GM19372 (cell line): ENCODE data around the gene ADAMTSL3.
"Not testable (repeated sequence)": the region's sequence is repeated elsewhere in the genome, so short reads cannot be mapped to it uniquely, and the experiment has no call there.

ENCODE experiments used
- ATAC-seq: cut with Tn5 transposase; IDR thresholded peaks from one replicate; pipeline ENCODE4 v1.9.1; 2021; ENCODE audit warnings: mild to moderate bottlenecking, low read depth, moderate library complexity; ENCODE audit not compliant: unreplicated experiment

Gene ADAMTSL3

DNA sequence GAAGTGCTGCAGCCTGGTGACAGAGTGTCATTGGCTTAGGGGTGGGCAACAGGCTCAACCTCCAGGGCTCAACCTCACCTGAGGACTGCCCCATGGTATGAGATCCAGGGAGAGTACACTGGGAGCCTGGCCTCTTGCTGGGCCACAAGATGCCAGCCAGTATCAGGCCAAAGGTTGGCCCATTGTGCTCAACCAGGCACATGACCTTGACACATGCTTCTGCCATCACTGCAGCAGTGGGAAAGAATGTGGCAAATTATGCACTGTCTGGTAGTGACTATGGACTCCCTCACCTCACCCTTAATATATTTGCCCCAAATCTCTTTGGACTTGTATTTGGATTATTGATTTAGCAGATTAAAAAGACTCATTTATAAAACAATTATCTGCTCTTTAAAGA lies 347.7 kb downstream of the ADAMTSL3 start:
- no peak for ATAC-seq

DNA sequence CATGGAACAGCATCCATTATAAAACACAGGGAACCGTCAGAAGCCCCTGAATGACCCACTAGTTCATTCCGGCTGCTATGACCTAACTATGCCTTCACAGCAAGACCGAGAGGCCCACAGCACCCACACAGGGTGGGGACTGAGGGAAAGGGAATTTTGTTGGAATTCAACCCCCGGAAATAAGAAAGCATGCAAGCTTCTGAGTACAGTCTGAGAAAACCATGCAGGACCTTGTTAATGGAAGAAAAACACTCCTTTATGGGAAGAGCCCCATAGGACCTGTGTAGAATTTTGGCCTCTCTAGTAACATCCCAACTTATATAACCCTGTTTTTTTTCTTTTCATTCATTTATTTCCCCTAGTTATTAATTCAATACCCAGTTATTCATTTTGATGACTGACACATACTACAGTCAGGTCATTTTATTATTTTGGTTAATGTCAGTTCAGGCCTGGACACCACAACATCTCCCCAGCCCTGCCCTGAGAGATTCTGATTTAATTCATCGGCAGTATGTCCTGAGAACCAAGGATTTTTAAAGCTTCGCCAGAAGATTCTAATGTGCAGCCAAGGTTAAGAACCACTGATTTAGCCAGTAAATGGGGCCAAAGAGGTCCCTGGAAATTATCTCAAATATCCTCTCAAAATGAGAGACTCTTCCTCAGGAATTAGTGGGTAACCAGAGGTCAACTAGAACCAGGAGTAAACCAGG lies 350.0 kb downstream of the ADAMTSL3 start:
- no peak for ATAC-seq

DNA sequence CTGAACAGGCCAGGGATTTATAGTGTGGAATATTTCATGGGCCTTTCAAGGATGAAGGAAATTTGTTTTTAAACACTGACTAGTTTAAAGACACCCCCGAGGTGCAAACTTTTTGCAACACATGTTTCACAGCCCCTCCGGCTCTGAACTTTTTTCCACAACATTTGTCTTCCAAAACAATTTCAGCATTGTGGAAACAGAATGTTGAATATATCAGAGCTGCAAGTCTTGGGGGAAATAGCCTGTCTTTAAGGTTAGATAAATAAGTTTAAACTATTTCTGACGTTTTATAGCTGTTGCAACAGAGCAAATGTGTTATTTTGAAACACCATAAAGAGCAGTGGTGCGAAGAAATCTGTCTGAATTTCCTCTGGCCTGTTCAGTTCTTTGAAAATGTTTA lies 352.5 kb downstream of the ADAMTSL3 start:
- ATAC-seq, result no peak

DNA sequence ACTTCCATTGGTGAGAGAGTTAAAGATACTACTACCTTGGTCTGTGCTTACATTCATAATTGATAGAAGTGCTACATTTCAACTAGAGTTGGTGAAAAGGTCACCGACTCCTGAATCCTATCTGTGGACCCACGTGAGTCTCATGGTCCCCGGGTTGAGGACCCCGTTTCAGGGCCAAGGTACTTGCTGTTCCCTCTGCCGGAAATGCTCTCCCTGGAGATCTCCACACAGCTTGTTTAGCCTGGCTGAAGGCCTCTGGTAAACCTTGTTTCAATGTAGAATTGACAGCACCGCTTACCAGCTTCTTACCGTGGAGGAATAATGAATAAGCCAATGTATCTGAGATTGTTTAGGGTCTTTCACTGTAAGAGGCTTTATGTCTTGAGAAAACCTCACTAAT lies 355.7 kb downstream of the ADAMTSL3 start:
- no peak for ATAC-seq

DNA sequence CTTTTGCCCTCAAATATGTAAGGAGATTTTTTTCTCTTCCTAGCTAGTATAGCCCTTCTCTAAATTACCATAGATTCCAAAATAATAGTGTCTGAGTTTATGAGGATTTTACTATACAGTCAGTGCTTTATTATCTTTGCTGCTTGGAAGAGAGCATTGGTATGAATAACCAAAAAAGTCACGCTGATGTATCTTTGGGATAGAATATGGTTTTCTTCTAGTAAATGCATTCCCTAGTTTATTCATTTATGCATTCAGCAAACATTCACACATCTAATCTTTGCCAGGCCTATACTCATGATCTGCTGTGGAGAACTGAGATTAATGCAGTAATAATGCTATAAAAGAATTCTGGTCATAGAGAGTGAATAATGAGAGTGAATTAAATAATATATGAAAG lies 356.3 kb downstream of the ADAMTSL3 start:
- no peak for ATAC-seq

DNA sequence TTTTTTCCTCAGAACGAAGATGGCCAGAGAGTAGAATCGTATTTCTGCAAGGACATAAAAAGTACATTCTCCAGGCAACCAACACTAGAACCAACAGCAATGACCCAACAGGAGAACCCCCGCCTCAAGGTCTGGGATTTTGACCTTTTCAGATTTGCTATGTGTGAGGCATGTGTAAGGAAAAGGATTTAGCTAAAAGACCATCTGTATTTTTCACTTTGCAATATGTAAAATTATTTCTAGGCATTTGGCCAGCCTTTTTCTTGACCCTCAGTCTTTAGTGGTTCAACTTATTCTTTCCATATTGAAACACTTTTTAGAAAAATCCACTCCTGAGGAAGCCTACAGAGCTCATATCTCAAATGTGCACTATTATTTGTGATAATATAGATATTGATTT lies 362.4 kb downstream of the ADAMTSL3 start:
- no peak for ATAC-seq

DNA sequence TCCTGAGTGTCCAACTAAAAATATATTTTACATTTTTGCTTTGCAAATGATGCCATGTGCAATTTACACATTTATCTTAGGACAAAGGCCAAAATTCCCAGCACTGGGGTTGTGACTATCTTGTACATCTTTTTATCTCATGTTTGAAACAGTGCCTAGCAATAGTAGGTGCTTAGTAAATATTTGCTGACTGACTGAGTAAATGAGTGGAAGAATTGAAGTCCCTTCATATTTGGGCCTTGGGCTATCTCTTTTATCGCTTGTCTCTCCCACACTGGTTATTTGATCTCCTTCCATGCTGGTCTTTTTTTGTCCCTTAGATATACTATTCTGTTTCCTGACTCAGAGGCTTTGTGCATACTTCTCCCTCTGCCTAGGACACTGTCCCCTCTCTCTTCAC lies 368.6 kb downstream of the ADAMTSL3 start:
- ATAC-seq, result no peak

DNA sequence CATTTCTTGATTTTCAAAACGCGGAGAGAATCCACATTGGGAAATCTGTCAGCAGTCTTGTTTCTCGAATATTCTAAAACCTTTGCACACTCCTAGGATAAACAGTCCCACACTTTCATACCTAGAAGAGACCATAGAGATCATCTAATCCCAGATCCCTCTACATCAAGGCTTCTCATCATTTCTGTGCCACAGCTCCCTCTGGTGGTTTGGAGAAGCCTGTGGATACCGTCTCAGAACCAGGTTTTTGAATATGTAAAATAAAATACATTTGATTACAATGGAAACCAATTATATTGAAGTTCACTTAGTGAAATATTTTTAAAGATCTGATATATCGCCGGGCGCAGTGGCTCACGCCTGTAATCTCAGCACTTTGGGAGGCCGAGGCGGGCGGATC lies 369.7 kb downstream of the ADAMTSL3 start:
- ATAC-seq, result no peak

DNA sequence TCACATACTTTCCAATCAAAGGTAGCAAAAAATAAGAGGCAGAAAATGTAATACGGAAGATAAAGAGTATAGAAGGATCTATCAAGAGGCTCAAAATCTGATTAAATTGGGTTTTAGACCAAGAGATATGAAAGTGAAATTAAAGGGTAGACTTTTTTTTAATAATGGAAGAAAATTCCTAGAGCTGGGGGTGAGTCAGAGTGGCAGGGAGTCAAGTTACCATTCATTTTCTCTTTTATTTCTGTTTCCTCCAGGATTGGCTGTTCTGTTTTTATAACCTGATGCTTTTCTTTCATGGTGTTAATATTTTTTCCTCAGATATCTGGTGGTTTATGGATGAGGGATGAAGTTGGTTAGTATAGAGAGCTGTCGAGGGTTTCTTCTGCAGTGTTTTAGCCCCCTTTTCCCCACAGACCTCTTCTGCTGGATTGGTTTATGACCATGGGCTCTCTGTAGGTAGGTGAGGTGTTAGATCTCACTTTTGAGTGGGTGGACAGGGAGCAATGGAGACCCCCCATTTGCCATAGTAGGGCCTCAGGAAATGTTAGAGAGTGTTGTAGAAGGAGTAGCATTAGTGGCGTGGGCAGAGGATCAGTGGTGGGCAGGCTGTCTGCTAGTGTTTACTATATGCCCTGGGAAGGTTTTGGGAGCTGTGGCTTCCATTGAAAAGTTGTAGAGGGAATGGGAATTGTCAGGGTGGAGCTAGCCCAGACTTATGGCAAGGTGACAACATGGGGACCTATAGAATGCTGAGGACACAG lies 380.1 kb downstream of the ADAMTSL3 start:
- no peak for ATAC-seq

DNA sequence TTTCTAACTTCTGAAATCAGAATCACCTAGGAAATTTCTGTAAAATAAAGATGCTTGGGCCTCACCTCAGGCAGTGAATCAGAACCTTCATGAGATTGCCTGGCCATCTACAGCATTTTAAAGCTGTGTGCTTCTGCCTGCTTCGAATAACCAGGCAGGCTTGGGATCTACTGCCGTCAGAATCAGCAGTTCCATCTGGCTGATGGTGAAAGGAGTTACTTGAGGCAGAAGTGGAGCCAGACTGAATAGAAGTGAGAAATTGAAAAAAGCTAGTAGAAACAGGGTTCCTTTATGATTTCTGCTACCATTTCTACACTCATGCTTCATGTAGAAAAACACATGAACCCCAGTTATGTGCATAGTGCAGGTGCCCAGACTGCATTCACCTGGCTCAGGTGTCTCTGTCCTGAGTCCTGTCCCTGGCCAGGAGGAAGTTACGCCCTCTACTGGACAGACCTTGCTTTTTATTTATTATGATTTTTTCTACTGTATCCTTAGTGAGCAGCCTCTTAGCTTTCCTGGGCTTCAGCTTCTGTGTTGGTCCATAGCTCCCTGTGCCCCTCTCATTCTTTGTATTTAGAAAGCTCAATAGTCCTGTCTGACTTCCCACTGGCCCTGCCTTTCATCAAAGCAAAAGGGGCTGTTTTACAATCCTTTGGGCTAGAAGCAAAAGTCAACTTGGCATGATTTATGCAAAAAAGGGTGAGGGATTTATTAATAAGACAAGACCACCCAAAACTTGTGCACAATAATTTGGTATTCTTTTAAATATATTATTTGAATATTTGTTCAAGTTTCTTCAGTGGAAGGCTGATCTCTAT lies 380.9 kb downstream of the ADAMTSL3 start:
- no peak for ATAC-seq

DNA sequence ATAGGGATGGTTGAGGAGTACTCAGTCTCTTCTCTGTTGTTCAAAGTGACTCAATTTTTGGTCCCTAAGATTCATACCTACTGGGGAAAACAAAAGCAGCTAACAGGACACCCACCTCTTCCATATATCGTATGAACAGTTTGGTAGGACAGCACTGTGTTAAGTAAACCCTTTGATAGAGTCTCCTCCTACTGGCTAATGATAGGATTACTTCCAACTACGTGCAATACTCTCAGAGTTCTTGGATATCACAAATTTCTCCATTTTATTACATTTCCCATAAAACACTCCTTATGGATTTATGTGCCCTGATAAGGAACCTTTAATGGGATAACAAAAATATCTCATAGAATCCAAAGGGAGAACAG lies 381.5 kb downstream of the ADAMTSL3 start:
- no peak for ATAC-seq

DNA sequence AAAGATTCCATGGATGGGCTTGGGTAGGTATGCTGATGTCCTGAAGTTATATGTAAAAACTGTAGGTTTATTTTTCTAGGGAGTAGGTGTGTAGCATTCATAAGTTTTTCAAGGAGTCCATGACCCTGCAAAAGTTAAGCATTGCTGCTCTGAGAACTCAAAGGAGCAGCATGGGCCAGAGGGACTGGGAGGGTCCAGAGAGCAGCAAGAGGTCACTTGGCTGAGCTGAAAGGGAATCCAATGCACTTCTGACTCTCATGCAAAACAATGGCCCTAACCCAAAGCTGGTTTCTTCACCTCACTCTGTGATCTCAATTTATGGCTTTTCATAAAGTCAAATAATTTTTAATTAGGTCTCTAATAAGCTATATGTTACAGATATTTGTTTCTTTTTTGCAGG lies 383.4 kb downstream of the ADAMTSL3 start:
- no peak for ATAC-seq

DNA sequence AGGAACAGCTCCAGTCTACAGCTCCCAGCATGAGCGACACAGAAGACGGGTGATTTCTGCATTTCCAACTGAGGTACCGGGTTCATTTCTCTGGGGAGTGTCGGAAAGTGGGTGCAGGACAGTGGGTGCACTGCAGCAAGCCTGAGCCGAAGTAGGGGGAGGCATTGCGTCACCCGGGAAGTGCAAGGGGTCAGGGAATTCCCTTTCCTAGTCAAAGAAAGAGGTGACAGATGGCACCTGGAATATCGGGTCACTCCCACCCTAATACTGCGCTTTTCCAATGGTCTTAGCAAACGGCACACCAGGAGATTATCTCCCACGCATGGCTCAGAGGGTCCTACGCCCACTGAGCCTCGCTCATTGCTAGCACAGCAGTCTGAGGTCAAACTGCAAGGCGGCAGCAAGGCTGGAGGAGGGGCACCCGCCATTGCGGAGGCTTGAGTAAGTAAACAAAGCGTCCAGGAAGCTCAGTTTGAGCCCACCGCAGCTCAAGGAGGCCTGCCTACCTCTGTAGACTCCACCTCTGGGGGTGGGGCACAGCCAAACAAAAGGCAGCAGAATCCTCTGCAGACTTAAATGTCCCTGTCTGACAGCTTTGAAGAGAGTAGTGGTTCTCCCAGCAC lies 388.6 kb downstream of the ADAMTSL3 start:
- ATAC-seq, result not testable (repeated sequence)

DNA sequence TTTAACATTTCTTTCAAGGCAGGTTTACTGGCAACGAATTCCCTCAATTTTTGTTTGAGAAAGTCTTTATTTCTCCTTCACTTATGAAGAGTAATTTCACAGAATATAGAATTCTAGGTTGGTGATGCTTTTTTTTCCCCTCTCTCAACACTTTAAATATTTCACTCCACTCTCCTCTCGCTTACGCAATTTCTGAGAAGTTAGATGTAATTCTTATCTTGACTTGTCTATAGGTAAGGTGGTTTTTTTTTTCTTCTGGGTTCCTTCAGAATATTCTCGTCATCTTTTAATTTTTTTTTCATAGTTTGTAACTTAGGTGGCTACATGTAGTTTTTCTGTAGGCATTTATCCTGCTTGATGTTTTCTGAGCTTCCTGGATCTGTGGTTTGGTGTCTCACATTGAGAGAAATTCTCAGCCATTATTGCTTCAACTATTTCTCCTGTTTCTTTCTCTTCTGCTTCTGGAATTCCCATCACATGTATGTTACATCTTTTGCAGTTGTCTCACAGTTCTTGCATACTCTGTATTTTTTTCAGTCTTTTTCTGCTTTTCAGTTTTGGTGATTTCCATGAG lies 392.2 kb downstream of the ADAMTSL3 start:
- ATAC-seq, result no peak

DNA sequence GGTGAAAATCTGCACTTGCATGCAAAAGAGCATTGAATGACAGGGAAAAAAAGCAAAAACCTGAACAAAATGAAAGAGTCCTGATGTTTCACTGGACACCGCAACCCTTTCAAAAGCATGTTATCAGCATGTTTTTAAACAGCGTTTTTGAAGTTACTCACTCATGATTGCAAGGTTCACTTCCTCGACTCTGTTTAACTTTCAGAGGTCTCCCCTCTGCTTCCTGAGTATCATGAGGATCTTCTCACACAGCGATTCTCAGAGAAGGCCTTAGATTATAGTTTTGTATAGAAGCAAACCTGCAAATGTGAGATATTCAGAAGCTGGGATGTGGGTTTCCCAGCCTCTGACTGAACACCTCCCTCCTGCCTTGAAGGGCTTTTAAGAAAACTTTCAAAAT lies 395.6 kb downstream of the ADAMTSL3 start:
- not testable (repeated sequence) for ATAC-seq

DNA sequence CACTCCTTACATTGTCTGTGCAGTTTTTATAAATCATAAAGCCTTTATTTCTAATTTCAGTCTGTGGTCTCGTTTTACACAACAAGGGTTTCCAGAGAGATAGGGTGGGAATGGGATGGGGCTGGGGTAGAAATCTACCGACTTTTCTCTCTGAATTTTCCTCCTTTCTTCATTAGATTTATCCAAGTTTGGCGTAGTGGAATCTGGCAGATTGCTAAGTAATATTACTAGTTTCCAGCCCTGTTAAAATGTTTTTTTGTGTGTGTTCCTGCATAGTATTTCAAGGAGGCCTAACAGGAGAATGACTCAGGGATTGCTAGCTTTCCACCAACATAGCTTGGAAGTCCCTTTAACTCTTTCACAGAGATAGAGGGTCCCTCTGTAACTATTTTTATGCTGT lies 396.2 kb downstream of the ADAMTSL3 start:
- ATAC-seq, result no peak

DNA sequence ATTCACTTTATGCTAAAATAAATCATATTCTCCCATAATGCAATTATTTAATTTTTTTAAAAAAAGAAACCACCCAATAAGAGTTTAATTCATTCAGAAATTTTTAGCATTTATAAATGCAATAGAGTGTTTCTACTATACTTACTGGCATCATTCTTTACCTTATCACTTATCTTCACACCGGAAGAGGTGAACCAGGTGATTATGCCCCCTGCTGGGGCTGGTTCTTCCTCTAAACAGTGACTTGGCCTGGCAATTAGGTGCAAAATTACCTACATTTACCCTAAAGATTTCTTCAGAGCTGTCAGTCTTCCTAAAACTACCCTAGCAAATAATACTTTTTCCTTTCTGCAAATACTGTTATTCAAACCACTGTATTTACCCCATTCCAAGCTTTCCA lies 397.2 kb downstream of the ADAMTSL3 start:
- not testable (repeated sequence) for ATAC-seq

DNA sequence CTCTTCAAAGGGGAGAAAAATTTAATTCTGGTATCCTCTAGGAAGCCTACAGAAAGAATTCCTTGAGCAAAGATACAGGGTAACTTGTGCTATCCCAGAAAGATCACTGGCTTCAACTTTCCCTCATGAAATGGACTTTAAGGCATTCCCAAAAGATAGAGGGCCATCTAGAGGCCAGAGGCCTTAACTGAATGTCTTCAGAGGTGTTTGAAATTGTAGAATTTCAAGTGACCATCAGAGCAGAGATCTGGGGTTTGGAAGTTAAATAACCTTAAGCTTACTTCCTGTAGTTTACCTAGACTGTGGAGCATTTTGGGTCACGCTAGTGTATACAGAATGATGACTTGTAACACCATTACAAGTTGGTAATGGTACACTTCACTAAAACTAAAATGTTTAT lies 400.6 kb downstream of the ADAMTSL3 start:
- ATAC-seq, result not testable (repeated sequence)

DNA sequence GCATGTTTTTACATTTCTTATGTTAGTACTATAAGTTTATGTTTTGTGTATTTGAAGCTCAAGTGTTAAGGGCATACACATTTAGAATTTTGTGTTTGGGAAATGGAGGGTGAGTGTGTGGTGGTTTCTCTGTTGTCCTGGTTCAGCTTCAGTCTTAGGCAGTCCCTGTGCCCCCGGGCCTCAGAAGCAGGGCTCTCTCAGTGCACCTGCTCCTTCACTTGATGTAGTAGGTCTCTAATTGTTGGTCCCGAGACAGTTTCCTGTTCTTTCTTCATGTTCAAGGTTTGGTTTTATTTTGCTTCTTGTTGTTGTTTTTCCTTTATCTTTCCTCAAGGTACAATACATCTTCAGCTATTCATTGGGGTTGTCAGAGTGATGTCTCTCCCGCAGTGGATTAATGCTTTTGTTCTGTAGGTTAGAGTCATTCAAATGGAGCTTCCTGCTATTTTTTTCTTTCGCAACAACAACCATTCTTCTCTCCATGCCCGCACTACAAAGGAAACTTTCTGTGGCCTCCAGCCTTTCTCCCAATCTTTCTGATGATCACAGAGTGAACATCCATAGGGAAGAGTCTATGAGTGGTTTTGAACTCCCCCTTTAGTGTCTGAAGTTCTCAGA lies 403.9 kb downstream of the ADAMTSL3 start:
- no peak for ATAC-seq

DNA sequence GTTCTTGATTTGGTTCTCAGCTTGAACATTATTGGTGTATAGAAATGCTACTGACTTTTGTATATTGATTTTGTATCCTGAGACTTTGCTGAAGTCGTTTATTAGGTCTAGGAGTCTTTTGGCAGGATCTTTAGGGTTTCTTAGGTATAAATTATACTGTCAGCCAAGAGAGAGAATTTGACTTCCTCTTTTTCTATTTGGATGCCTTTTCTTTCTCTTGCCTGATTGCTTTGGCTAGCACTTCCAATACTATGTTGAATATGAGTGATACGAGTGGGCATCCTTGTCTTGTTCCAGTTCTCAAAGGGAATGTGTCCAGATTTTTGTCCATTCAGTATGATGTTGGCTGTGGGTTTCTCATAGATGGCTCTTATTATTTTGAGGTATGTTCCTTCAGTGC lies 409.8 kb downstream of the ADAMTSL3 start:
- not testable (repeated sequence) for ATAC-seq
